Peyer's patch (tissue), 4 donors: Measurements from ENCODE around the gene ZBTB7A. TPM values are rescaled to one million over a fixed set of nuclear protein-coding genes. Genes with fewer than 3 reads are reported as not detected.

Experiments used
- DNase-seq, 3 donors: peaks; one replicate each; pipeline ENCODE4 v3.0.0-alpha.2; 2017 to 2019
- H3K27ac ChIP-seq, 4 donors: fragments of 200-600 bp; sonication (generic); one replicate each; pipeline ENCODE4 v1.5.1; 2016 to 2019
- H3K27me3 ChIP-seq, 2 donors: fragments of 200-600 bp; sonication (generic); one replicate each; pipeline ENCODE4 v1.5.1; 2019
- H3K36me3 ChIP-seq, 3 donors: fragments of 200-600 bp; sonication (generic); one replicate each; pipeline ENCODE4 v1.5.1; 2016 to 2019
- H3K4me1 ChIP-seq, 4 donors: fragments of 200-600 bp; sonication (generic); one replicate each; pipeline ENCODE4 v1.5.1; 2016 to 2019
- H3K4me3 ChIP-seq, 4 donors: fragments of 200-600 bp; sonication (generic); 1 replicate in 3 of 4; 2 replicates in 1 of 4; pipeline ENCODE4 v1.5.1; 2016 to 2019; ENCODE audit warnings: mild to moderate bottlenecking in 1 of 4
- H3K9me3 ChIP-seq, 4 donors: fragments of 200-600 bp; sonication (generic); one replicate each; pipeline ENCODE4 v1.5.1; 2016 to 2019; ENCODE audit warnings: mild to moderate bottlenecking in 1 of 4
- POLR2A ChIP-seq, 2 donors: fragments of 450-650 bp; IDR thresholded peaks; one replicate each; pipeline ENCODE4 v1.5.1; 2017; ENCODE audit warnings: antibody characterized with exemption in 2 of 2, mild to moderate bottlenecking in 2 of 2, moderate library complexity in 2 of 2
- total RNA-seq, 4 donors: library from RNA; depleted of rRNA; stranded (reverse); fragments of >200 nt; gene quantifications; one replicate each; pipeline ENCODE4 v1.1.0, GENCODE V29; 2016
- TF ChIP-seq, protein P1 (sequence below), 6 experiments: fragments of 450-650 bp in 4 of 6; fragments of 200-600 bp in 2 of 6; sonication (generic) in 1 of 6; IDR thresholded peaks; one replicate each; pipeline ENCODE4 v1.5.1; 2017 to 2019; ENCODE audit warnings: antibody characterized with exemption in 6 of 6, mild to moderate bottlenecking in 3 of 6, moderate library complexity in 1 of 6

The ZBTB7A gene
- total RNA-seq, 4 donors from 2014 or later, result 74.3 to 149 (median 96.1) TPM

- peak overlapping the region in 3 of 4 donors; percentile 35 to 100 (median 99) for H3K4me3 ChIP-seq
Observed at GRCh38 chr19:4061683-4062418, 4.8 kb downstream of the ZBTB7A start.

DNA sequence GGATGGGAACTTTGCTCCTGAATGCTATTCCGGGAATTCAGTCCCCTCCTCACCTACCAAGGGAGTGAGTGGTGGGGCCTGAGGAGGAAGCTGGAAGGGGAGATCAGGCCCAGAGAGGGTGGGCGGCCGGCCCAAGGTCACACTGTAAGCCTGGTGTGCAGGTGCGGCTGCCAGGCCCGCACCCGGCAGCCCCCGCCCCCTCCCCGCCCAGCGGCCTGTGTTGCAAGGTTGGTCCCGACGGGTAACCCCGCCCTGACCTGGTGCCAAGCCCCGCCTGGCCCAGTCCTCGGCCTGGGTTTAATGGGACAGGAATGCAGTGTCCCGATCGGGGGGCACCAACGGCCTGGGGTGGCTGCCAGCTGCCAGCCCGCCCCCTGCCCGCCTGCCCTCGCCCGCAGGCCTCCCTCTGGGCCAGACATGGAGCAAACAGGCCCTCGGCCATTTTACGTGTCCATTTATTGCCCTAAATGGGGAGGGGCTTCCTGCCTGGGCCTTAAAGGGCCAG is 5.5 kb downstream of the ZBTB7A start:
- TF ChIP-seq POLR2A (IDR thresholded peaks at IDR 0.05), result peak; percentile 63 to 86
- TF ChIP-seq, protein P1, sequence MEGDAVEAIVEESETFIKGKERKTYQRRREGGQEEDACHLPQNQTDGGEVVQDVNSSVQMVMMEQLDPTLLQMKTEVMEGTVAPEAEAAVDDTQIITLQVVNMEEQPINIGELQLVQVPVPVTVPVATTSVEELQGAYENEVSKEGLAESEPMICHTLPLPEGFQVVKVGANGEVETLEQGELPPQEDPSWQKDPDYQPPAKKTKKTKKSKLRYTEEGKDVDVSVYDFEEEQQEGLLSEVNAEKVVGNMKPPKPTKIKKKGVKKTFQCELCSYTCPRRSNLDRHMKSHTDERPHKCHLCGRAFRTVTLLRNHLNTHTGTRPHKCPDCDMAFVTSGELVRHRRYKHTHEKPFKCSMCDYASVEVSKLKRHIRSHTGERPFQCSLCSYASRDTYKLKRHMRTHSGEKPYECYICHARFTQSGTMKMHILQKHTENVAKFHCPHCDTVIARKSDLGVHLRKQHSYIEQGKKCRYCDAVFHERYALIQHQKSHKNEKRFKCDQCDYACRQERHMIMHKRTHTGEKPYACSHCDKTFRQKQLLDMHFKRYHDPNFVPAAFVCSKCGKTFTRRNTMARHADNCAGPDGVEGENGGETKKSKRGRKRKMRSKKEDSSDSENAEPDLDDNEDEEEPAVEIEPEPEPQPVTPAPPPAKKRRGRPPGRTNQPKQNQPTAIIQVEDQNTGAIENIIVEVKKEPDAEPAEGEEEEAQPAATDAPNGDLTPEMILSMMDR (IDR thresholded peaks at IDR 0.05), result no peak
- peak overlapping the region; percentile 17 to 100 (median 67) for H3K4me3 ChIP-seq
- H3K4me1 ChIP-seq, result peaks cover 5 to 72% (median 55%) of the 10 kb centered on the region in 4 donors
- peak overlapping the region; percentile 96 to 100 (median 98) for H3K27ac ChIP-seq
- peaks cover 0 to 6% (median 0%) of the 10 kb centered on the region in 3 donors for H3K36me3 ChIP-seq
- H3K9me3 ChIP-seq, result no peaks in the 10 kb centered on the region
- DNase-seq, result peak; percentile 68 to 98 (median 94)
- H3K27me3 ChIP-seq, result no peaks in the 10 kb centered on the region

More at GRCh38 chr19:4061683-4062418, 4.8 kb downstream of the ZBTB7A start:
- no peaks in the 10 kb centered on the region for H3K27me3 ChIP-seq
- peaks cover 0 to 4% (median 0%) of the 10 kb centered on the region in 3 donors for H3K36me3 ChIP-seq
- H3K9me3 ChIP-seq, result no peaks in the 10 kb centered on the region
- peaks cover 5 to 68% (median 55%) of the 10 kb centered on the region in 4 donors for H3K4me1 ChIP-seq
- peak overlapping the region; percentile 96 to 100 (median 98) for H3K27ac ChIP-seq
- TF ChIP-seq POLR2A (IDR thresholded peaks at IDR 0.05), result no peak
- TF ChIP-seq, protein P1 (IDR thresholded peaks at IDR 0.05), result no peak
- peak in 2 of 3 donors; percentile 87 to 89 for DNase-seq

GRCh38 chr19:4060621-4061177 is 6.0 kb downstream of the ZBTB7A start:
- Histone ChIP-seq H3K27me3 (no peaks in the 10 kb centered on the region), H3K4me1 (peaks cover 5 to 77% (median 55%) of the 10 kb centered on the region in 4 donors)
- DNase-seq, result peak in 1 of 3 donors; percentile 77

DNA sequence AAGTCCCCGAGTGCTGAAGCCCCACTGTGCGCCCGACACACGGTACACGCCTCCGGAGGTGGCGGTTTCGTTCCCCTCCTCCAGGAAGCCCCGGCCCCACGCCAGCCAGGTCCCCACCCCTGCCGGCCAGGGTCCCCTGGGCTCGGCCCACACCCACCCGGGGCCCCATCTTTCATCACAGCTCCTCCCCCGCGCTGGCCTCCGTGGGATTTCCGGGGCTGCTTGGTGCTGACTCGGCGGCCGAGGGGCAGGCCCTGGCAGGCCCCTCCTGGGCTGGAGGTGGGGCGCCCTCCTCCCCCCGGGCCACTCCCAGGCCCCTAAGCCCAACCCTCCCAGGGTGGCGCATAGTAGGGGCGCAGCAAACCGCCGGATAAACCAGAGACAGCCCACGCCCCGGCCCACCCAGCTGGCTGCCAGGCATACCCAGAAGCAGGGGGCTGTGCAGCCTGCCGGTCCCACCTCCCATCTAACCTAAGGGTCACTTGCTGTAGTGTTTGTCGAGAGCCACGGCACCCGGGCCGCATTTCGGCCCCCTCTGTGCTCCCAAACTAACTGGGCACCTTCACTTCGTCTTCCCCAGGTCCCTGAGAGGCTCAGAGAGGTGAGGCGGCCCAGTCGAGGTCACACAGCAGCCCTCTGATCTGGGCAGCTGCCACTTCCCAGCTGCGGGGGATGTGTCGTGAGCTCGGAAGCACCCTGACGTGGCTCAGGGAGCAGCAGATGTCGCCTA is 6.6 kb downstream of the ZBTB7A start:
- TF ChIP-seq, protein P1 (IDR thresholded peaks at IDR 0.05), result no peak
- peak; percentile 37 to 73 for TF ChIP-seq POLR2A (IDR thresholded peaks at IDR 0.05)
- H3K4me1 ChIP-seq, result peaks cover 5 to 84% (median 55%) of the 10 kb centered on the region in 4 donors
- peak; percentile 80 to 93 (median 90) for DNase-seq

More at GRCh38 chr19:4060621-4061177, 6.0 kb downstream of the ZBTB7A start:
- Histone ChIP-seq H3K9me3 (no peaks in the 10 kb centered on the region), H3K4me3 (peak overlapping the region; percentile 17 to 100 (median 67)), H3K27ac (peak overlapping the region; percentile 96 to 100 (median 98)), H3K36me3 (peaks cover 0 to 11% (median 0%) of the 10 kb centered on the region in 3 donors)
- no peak for TF ChIP-seq POLR2A (IDR thresholded peaks at IDR 0.05)
- TF ChIP-seq, protein P1 (IDR thresholded peaks at IDR 0.05), result no peak

DNA sequence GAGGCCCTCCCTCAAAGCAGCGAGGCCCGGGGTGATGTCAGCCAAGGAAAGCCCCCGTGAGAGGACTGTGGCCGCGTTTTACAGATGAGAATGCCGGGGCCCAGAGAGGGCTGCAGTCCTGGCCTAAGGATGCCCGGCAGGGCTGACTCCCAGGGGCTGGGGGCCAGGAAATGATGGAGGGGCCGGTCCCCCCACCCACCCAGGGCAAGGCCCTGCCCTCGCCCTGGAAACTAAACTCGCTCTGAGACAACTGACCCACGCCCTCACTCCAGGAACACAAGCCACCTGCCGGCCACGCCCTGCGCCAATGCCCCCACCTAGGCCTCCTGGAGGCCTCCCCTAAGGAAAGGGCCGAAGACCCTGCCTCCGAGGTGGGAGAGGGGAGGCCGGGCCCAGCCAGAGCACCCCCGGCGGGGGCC is 7.2 kb downstream of the ZBTB7A start:
- Histone ChIP-seq H3K4me3 (peak overlapping the region; percentile 17 to 100 (median 67)), H3K4me1 (peaks cover 7 to 90% (median 55%) of the 10 kb centered on the region in 4 donors), H3K36me3 (peaks cover 0 to 21% (median 0%) of the 10 kb centered on the region in 3 donors), H3K9me3 (no peaks in the 10 kb centered on the region), H3K27ac (peak overlapping the region; percentile 96 to 100 (median 98)), H3K27me3 (no peaks in the 10 kb centered on the region)
- peak; percentile 26 to 56 for TF ChIP-seq POLR2A (IDR thresholded peaks at IDR 0.05)
- TF ChIP-seq, protein P1 (IDR thresholded peaks at IDR 0.05), result peak in 1 of 6 experiments; percentile 9
- DNase-seq, result peak in 2 of 3 donors; percentile 84 to 88

More for the DNA sequence above, 6.6 kb downstream of the ZBTB7A start:
- Histone ChIP-seq H3K27me3 (no peaks in the 10 kb centered on the region), H3K27ac (peak overlapping the region; percentile 96 to 100 (median 98)), H3K9me3 (no peaks in the 10 kb centered on the region), H3K4me3 (peak overlapping the region; percentile 17 to 100 (median 67)), H3K36me3 (peaks cover 0 to 15% (median 0%) of the 10 kb centered on the region in 3 donors)
